ENCODE data around the gene OVCA2. TPM values are rescaled to one million over a fixed set of nuclear protein-coding genes. Genes with fewer than 3 reads are reported as not detected.

OVCA2 gene
- total RNA-seq, 1 donor from 2014 or later, result 32.7 TPM

DNA sequence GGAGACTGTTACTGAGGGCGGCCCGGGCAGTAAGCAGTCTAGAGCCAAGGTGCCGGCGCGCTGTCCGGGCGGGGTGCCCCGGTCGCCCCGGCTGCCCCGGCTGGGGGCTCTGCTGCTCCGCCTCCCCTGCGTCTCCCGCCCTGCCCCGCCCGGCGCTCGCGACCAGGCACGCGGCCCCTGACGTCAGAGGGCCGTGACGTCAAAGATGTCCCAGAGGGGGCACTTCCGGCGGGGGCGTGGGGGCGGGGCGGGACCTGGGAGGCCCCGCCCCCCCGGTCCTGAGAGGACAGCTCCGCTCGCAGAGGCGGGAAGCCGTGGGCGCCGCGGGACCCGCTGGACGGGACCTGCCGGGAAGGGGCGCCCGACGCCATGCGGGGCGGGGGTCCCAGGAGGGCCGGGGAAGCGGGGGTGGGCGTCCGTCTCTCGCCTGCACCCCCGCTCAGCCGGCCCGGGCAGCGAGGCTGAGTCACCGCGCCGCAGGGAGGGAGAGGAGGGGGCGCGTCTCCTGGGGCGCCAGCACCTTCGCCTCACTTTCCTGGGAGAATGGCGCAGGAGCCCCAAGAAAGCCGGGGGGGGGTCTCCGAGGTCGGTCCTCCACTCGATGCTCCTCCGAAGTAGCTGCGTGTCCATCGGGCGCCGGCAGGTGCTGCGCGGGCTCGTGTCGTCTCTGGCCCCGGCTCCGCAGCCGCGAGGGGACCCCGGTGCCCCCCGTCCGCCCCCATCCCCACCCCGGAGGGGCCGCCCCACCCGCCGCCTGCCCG, 8.7 kb downstream of the OVCA2 start:
- H3K27me3 Mint-ChIP-seq (ENCODE audit: unreplicated experiment), result peaks cover 22% of the 10 kb centered on the region
- H3K9me3 Mint-ChIP-seq (ENCODE audit: unreplicated experiment), result no peaks in the 10 kb centered on the region
- DNase-seq (ENCODE audit: low spot score), result peak; percentile 62
- TF ChIP-seq, protein P1, sequence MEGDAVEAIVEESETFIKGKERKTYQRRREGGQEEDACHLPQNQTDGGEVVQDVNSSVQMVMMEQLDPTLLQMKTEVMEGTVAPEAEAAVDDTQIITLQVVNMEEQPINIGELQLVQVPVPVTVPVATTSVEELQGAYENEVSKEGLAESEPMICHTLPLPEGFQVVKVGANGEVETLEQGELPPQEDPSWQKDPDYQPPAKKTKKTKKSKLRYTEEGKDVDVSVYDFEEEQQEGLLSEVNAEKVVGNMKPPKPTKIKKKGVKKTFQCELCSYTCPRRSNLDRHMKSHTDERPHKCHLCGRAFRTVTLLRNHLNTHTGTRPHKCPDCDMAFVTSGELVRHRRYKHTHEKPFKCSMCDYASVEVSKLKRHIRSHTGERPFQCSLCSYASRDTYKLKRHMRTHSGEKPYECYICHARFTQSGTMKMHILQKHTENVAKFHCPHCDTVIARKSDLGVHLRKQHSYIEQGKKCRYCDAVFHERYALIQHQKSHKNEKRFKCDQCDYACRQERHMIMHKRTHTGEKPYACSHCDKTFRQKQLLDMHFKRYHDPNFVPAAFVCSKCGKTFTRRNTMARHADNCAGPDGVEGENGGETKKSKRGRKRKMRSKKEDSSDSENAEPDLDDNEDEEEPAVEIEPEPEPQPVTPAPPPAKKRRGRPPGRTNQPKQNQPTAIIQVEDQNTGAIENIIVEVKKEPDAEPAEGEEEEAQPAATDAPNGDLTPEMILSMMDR (IDR thresholded peaks at IDR 0.05; ENCODE audit: unreplicated experiment), result no peak
- no peak overlapping the region for H3K4me3 Mint-ChIP-seq (ENCODE audit: unreplicated experiment)
- H3K4me1 Mint-ChIP-seq (ENCODE audit: unreplicated experiment), result peaks cover 11% of the 10 kb centered on the region
- H3K36me3 Mint-ChIP-seq (ENCODE audit: low read depth, unreplicated experiment), result peaks cover 8% of the 10 kb centered on the region
- H3K27ac Mint-ChIP-seq (ENCODE audit: unreplicated experiment), result no peak overlapping the region

GRCh38 chr17:2051061-2051932, 9.5 kb downstream of the OVCA2 start:
- Mint-ChIP-seq H3K27me3 (ENCODE audit: unreplicated experiment) (peaks cover 23% of the 10 kb centered on the region), H3K36me3 (ENCODE audit: low read depth, unreplicated experiment) (peaks cover 8% of the 10 kb centered on the region), H3K4me3 (ENCODE audit: unreplicated experiment) (peak overlapping the region; percentile 25), H3K9me3 (ENCODE audit: unreplicated experiment) (no peaks in the 10 kb centered on the region), H3K4me1 (ENCODE audit: unreplicated experiment) (peaks cover 11% of the 10 kb centered on the region), H3K27ac (ENCODE audit: unreplicated experiment) (peak overlapping the region; percentile 24)
- TF ChIP-seq, protein P1 (IDR thresholded peaks at IDR 0.05; ENCODE audit: unreplicated experiment), result no peak
- peak; percentile 33 for DNase-seq (ENCODE audit: low spot score)

GRCh38 chr17:2051933-2052559, 10.2 kb downstream of the OVCA2 start:
- Mint-ChIP-seq H3K27ac (ENCODE audit: unreplicated experiment) (peak overlapping the region; percentile 24), H3K27me3 (ENCODE audit: unreplicated experiment) (peaks cover 23% of the 10 kb centered on the region), H3K4me3 (ENCODE audit: unreplicated experiment) (peak overlapping the region; percentile 25), H3K9me3 (ENCODE audit: unreplicated experiment) (no peaks in the 10 kb centered on the region), H3K4me1 (ENCODE audit: unreplicated experiment) (peaks cover 11% of the 10 kb centered on the region), H3K36me3 (ENCODE audit: low read depth, unreplicated experiment) (peaks cover 8% of the 10 kb centered on the region)
- TF ChIP-seq, protein P1 (IDR thresholded peaks at IDR 0.05; ENCODE audit: unreplicated experiment), result no peak
- DNase-seq (ENCODE audit: low spot score), result no peak

GRCh38 chr17:2053380-2054261, 11.8 kb downstream of the OVCA2 start:
- H3K27me3 Mint-ChIP-seq (ENCODE audit: unreplicated experiment), result peaks cover 23% of the 10 kb centered on the region
- DNase-seq (ENCODE audit: low spot score), result peak; percentile 78
- H3K4me3 Mint-ChIP-seq (ENCODE audit: unreplicated experiment), result peak overlapping the region; percentile 83
- H3K9me3 Mint-ChIP-seq (ENCODE audit: unreplicated experiment), result no peaks in the 10 kb centered on the region
- peak overlapping the region; percentile 64 for H3K27ac Mint-ChIP-seq (ENCODE audit: unreplicated experiment)
- H3K4me1 Mint-ChIP-seq (ENCODE audit: unreplicated experiment), result peaks cover 11% of the 10 kb centered on the region
- TF ChIP-seq, protein P1 (IDR thresholded peaks at IDR 0.05; ENCODE audit: unreplicated experiment), result peak; percentile 53
- peaks cover 8% of the 10 kb centered on the region for H3K36me3 Mint-ChIP-seq (ENCODE audit: low read depth, unreplicated experiment)
